ENCODE data around the gene LIPT2.

Gene LIPT2

DNA sequence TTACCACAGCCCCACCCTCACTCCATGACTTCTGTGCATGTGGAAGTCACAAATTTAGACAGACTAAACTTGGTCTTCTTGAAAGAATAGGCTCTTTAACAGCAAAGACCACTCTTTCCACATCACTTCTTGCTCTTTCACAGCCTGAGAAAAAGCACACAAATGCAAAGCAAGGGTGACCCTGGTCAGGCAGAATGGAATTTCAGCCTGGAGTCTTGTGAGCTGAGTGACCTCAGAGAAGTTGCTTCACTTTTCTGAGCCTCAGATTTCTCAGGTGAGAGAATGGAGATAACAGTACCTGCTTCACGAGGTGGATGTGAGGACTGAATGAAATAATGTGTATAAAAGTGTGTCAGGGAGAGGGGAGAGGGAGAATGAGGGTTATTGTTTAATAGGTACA is 26.8 kb upstream of the LIPT2 start:
- TF ChIP-seq GATA3 (IDR thresholded peaks at IDR 0.05; ENCODE audit: low read depth, low read length): no peak
- no peak for TF ChIP-seq GATA2 (IDR thresholded peaks at IDR 0.05; ENCODE audit: low read depth, low read length)

DNA sequence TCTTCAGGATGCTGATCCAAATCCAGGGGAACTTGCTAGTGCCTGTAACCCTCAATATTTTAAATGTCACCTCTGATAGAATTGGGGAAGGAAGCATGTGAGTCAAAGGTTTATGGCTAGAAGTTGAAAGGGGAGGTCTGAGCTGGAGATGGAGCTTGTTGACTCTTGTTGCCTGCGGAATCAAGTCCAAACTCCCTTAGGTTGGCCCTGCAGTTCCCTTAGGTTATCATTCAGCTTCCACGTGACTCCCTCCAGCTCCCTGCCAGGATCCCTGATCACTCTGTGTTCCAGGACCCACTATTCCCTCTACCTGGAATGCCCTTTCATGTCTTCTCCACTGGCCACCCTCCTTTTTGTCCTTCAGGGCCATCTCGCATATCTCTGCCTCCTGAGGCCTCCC is 26.2 kb upstream of the LIPT2 start:
- TF ChIP-seq GATA2 (IDR thresholded peaks at IDR 0.05; ENCODE audit: low read depth, low read length) (no peak), GATA3 (IDR thresholded peaks at IDR 0.05; ENCODE audit: low read depth, low read length) (no peak)

- TF ChIP-seq GATA3 (IDR thresholded peaks at IDR 0.05; ENCODE audit: low read depth, low read length) (no peak), GATA2 (IDR thresholded peaks at IDR 0.05; ENCODE audit: low read depth, low read length) (no peak)
Measured at GRCh38 chr11:74507582-74507981, 14.1 kb upstream of the LIPT2 start.

DNA sequence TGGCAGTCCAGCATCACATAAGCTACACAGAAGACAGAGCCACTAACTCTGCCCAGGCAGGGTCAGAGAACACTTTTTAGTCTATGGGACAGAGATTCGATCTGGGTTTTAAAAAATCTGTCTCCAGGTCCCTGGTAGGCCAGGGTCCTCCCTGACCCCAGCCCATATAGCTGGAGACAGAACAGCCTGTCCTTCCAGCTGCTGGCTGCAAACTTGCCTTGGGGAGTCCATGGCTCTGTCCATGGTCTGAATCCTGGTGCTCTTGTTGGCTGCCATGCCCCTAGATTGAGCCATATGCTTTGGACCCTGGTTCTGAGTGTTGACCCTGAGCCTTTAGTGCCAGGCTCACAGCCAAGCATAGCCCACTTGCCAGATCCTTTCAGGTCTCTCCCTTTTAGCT is 13.3 kb upstream of the LIPT2 start:
- TF ChIP-seq GATA2 (IDR thresholded peaks at IDR 0.05; ENCODE audit: low read depth, low read length): no peak
- no peak for TF ChIP-seq GATA3 (IDR thresholded peaks at IDR 0.05; ENCODE audit: low read depth, low read length)

DNA sequence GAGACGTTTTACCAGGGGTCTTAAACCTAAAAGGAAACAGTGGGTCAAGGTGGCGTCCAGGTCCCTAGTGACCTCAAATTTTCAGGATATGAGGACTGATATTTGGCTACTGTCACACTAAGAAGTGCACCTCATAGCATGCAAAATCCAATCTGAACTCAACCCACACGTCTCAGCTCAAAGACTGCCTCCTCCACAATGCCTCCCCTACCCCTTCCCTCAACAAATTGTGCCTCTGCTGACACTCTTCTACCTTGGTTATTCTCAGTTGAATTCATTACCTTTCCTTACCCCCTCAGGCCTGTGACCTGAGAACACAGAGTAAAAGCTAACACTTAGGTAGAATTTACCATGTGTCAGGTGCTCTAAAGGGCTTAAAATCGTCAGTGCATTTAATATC is 12.4 kb upstream of the LIPT2 start:
- no peak for TF ChIP-seq GATA2 (IDR thresholded peaks at IDR 0.05; ENCODE audit: low read depth, low read length)
- no peak for TF ChIP-seq GATA3 (IDR thresholded peaks at IDR 0.05; ENCODE audit: low read depth, low read length)

GRCh38 chr11:74504100-74504691 is 10.7 kb upstream of the LIPT2 start:
- TF ChIP-seq GATA2 (IDR thresholded peaks at IDR 0.05; ENCODE audit: low read depth, low read length): no peak
- no peak for TF ChIP-seq GATA3 (IDR thresholded peaks at IDR 0.05; ENCODE audit: low read depth, low read length)

GRCh38 chr11:74494916-74495315 is 1.4 kb upstream of the LIPT2 start:
- no peak for TF ChIP-seq GATA2 (IDR thresholded peaks at IDR 0.05; ENCODE audit: low read depth, low read length)
- no peak for TF ChIP-seq GATA3 (IDR thresholded peaks at IDR 0.05; ENCODE audit: low read depth, low read length)

DNA sequence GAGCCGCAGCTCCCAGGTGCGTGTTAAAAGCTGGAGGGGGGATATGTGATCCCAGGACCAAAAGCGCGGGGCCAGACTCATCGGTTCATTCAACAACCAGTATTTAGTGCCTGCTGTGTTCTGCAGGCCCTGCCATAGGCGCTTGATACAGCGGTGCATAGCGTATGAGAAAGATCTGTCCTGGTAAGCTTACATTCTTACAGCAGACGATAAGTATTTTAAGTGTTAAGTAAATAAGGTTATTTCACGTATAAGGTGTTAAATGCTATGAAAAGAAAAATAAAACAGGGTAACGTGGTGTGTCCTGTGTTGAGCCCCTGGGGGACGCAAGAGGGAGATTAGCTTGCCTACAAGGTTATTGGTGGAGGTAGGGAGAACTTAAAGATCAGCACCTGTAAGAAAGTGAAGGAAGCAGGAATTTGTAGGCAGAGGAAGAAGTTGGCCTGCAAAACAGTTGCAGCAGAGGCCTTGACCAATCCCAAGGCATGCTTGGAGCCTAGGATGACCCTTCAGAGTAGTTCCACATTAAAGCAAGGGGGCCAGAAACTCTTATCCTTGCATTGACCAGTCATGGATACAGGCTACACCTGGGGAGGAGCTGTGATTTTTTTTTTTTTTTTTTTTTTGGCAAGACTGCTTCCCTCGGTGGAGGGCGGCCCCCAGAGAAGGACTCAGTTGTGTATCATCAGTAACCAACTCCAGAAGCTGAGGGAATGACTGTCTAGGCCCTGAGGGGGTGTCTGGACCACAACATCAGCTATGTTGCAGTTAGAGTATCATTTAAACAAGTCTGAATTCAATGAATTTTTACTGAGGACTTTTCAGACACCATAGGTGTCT is 487 bp upstream of the LIPT2 start:
- TF ChIP-seq GATA2 (IDR thresholded peaks at IDR 0.05; ENCODE audit: low read depth, low read length): no peak
- TF ChIP-seq GATA3 (IDR thresholded peaks at IDR 0.05; ENCODE audit: low read depth, low read length): no peak

DNA sequence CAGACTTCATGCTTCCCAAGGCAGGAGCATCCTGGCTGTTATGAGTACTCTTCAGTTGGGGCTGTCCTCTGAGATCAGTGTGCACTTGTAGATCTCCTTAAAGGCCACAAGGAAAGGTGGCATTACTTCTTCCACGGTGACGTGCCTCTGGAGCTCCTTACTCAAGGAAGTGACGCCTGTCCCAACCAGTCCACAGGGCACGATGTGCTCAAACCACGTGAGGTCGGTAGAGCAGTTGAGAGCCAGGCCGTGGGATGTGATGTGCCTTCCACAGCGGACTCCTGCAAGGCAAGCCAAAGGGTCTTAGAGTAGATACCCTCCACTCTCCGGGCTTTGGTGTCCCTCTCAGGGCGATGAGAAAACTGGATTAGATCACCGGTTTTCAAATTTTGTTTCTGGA is 1.4 kb downstream of the LIPT2 start:
- no peak for TF ChIP-seq GATA2 (IDR thresholded peaks at IDR 0.05; ENCODE audit: low read depth, low read length)
- TF ChIP-seq GATA3 (IDR thresholded peaks at IDR 0.05; ENCODE audit: low read depth, low read length): no peak

- TF ChIP-seq GATA2 (IDR thresholded peaks at IDR 0.05; ENCODE audit: low read depth, low read length) (no peak), GATA3 (IDR thresholded peaks at IDR 0.05; ENCODE audit: low read depth, low read length) (no peak)
Measured at GRCh38 chr11:74490941-74491340, 2.6 kb downstream of the LIPT2 start.

GRCh38 chr11:74487875-74488274 is 5.6 kb downstream of the LIPT2 start:
- TF ChIP-seq GATA2 (IDR thresholded peaks at IDR 0.05; ENCODE audit: low read depth, low read length): no peak
- no peak for TF ChIP-seq GATA3 (IDR thresholded peaks at IDR 0.05; ENCODE audit: low read depth, low read length)

- TF ChIP-seq GATA3 (IDR thresholded peaks at IDR 0.05; ENCODE audit: low read depth, low read length) (no peak), GATA2 (IDR thresholded peaks at IDR 0.05; ENCODE audit: low read depth, low read length) (no peak)
Measured at GRCh38 chr11:74485868-74486267, 7.7 kb downstream of the LIPT2 start.

GRCh38 chr11:74480688-74481417 is 12.7 kb downstream of the LIPT2 start:
- TF ChIP-seq GATA2 (IDR thresholded peaks at IDR 0.05; ENCODE audit: low read depth, low read length) (no peak), GATA3 (IDR thresholded peaks at IDR 0.05; ENCODE audit: low read depth, low read length) (no peak)

- TF ChIP-seq GATA3 (IDR thresholded peaks at IDR 0.05; ENCODE audit: low read depth, low read length): no peak
Measured at GRCh38 chr11:74479732-74480123, 13.8 kb downstream of the LIPT2 start.
